Measurements from ENCODE around the gene CHST11.

CHST11 gene

DNA sequence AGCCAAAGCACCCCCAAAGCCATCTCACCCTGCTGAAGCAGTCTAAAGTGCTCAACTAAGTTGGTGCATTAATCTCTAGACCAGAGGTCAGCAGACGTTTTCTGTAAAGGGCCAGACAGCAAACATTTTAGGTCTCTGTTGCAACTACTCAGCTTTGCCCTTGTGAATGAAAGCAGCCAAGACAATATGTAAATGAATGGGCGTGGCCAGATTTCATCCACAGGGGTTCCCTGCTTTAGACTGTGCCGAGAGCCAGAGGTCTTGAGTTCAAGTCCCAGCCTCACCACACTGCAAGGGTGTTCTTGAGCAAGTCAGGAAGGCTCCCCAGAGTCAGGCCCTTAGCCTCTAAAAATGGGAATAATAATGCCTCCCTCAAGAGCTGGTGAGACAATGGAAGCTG is 166.2 kb downstream of the CHST11 start:
- no peak for DNase-seq (ENCODE audit: low read depth)
- no peak overlapping the region for H3K4me3 ChIP-seq (ENCODE audit: low read length)
- TF ChIP-seq, protein P1, sequence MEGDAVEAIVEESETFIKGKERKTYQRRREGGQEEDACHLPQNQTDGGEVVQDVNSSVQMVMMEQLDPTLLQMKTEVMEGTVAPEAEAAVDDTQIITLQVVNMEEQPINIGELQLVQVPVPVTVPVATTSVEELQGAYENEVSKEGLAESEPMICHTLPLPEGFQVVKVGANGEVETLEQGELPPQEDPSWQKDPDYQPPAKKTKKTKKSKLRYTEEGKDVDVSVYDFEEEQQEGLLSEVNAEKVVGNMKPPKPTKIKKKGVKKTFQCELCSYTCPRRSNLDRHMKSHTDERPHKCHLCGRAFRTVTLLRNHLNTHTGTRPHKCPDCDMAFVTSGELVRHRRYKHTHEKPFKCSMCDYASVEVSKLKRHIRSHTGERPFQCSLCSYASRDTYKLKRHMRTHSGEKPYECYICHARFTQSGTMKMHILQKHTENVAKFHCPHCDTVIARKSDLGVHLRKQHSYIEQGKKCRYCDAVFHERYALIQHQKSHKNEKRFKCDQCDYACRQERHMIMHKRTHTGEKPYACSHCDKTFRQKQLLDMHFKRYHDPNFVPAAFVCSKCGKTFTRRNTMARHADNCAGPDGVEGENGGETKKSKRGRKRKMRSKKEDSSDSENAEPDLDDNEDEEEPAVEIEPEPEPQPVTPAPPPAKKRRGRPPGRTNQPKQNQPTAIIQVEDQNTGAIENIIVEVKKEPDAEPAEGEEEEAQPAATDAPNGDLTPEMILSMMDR (conservative IDR thresholded peaks at IDR 0.05; ENCODE audit: low read length), result no peak

GRCh38 chr12:104623883-104624282 is 167.1 kb downstream of the CHST11 start:
- H3K4me3 ChIP-seq (ENCODE audit: low read length), result no peak overlapping the region
- TF ChIP-seq, protein P1 (conservative IDR thresholded peaks at IDR 0.05; ENCODE audit: low read length), result no peak
- DNase-seq (ENCODE audit: low read depth), result no peak

DNA sequence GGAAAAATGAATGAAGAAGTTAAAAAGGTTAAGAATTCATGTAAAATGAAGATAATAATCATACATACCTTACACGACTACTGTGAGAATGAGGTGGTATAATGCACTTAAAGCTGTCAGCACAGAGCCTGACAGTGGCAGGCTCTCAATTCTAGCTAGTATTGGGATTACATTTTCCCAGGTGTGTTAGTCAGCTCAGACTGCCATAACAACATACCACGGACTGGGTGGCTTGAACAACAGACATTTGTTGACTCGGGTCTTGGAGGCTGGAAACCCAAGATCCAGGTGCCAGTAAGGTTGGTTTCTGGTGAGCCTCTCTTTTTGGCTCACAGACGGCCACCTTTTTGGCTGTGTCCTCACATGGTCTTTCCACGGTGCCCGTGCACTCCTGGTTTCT is 167.8 kb downstream of the CHST11 start:
- no peak overlapping the region for H3K4me3 ChIP-seq (ENCODE audit: low read length)
- TF ChIP-seq, protein P1 (conservative IDR thresholded peaks at IDR 0.05; ENCODE audit: low read length), result no peak
- DNase-seq (ENCODE audit: low read depth), result no peak

DNA sequence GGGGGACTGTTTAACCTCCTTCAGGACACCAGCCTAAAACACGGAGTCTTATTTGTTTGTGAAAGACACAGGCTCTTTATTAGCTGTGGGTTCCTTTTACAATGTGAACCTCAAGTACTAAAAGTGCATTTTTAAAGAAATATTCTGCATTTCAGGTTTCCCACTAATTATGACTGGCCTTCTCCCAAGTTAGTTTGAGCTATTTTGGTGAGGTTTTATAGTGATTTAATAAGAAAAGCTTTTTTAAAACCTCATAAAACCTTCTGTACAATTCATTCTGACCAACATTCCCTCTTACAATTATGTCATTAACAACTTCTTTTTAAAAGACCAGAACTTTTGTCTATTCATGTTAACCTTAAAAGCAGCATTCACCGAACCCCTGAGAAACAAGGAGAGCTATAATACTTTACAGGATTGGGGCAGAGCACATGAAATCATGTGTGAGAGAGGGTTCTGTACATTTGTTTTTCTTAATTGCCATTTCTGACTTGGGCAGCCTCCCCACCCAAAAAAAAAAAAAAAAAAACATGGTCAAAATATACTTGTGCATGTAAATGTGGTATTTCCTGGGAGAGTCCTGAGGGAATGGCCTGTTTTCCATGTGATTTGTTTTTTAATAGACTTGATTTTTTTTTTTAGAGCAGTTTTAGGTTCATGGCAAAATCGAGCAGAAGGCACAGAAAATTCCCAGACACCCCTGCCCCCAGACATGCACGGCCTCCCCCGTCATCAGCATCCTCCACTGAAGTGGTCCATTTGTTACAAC is 169.5 kb downstream of the CHST11 start:
- no peak overlapping the region for H3K4me3 ChIP-seq (ENCODE audit: low read length)
- DNase-seq (ENCODE audit: low read depth), result peak; percentile 58
- TF ChIP-seq, protein P1 (conservative IDR thresholded peaks at IDR 0.05; ENCODE audit: low read length), result no peak

GRCh38 chr12:104627231-104627989 is 170.7 kb downstream of the CHST11 start:
- TF ChIP-seq, protein P1 (conservative IDR thresholded peaks at IDR 0.05; ENCODE audit: low read length), result no peak
- no peak overlapping the region for H3K4me3 ChIP-seq (ENCODE audit: low read length)
- DNase-seq (ENCODE audit: low read depth), result no peak

- DNase-seq (ENCODE audit: low read depth), result no peak
- H3K4me3 ChIP-seq (ENCODE audit: low read length), result no peak overlapping the region
- TF ChIP-seq, protein P1 (conservative IDR thresholded peaks at IDR 0.05; ENCODE audit: low read length), result no peak
Observed at GRCh38 chr12:104627990-104628830, 171.5 kb downstream of the CHST11 start.

Measured in AG10803 (cell line).